Vagina (tissue), 2 donors: Measurements from ENCODE around the gene TRIM3. TPM values are rescaled to one million over a fixed set of nuclear protein-coding genes. Genes with fewer than 3 reads are reported as not detected.

Experiments used
- DNase-seq, 2 donors: peaks; one replicate each; pipeline ENCODE4 v3.0.0-alpha.2; 2017; ENCODE audit errors: extremely low spot score in 2 of 2
- H3K27ac ChIP-seq: fragments of 200-600 bp; sonication (generic); one replicate; pipeline ENCODE4 v1.5.1; 2019
- H3K27me3 ChIP-seq: fragments of 200-600 bp; sonication (generic); one replicate; pipeline ENCODE4 v1.5.1; 2019
- H3K36me3 ChIP-seq, 2 donors: fragments of 200-600 bp; sonication (generic); one replicate each; pipeline ENCODE4 v1.5.1; 2017 to 2019
- H3K4me1 ChIP-seq: fragments of 200-600 bp; sonication (generic); one replicate; pipeline ENCODE4 v1.5.1; 2019
- H3K4me3 ChIP-seq, 2 donors: fragments of 200-600 bp; sonication (generic); 1 replicate in 1 of 2; 2 replicates in 1 of 2; pipeline ENCODE4 v1.5.1; 2016 to 2019
- H3K9me3 ChIP-seq: fragments of 200-600 bp; sonication (generic); one replicate; pipeline ENCODE4 v1.5.1; 2019
- CTCF ChIP-seq, 3 experiments: fragments of 450-650 bp in 2 of 3; fragments of 200-600 bp in 1 of 3; sonication (generic) in 1 of 3; IDR thresholded peaks; one replicate each; pipeline ENCODE4 v1.5.1; 2017 to 2019; ENCODE audit warnings: antibody characterized with exemption in 3 of 3, mild to moderate bottlenecking in 2 of 3, moderate library complexity in 2 of 3
- POLR2A ChIP-seq, 2 donors: fragments of 450-650 bp; IDR thresholded peaks; one replicate each; pipeline ENCODE4 v1.6.1; 2017; ENCODE audit warnings: antibody characterized with exemption in 2 of 2, mild to moderate bottlenecking in 2 of 2, moderate library complexity in 2 of 2
- POLR2AphosphoS5 ChIP-seq, 2 donors: sonication (generic); formaldehyde crosslinking; IDR thresholded peaks; one replicate each; pipeline ENCODE4 v1.9.0; 2017; ENCODE audit warnings: antibody characterized with exemption in 2 of 2, mild to moderate bottlenecking in 2 of 2, low read depth in 1 of 2; ENCODE audit not compliant: insufficient read depth in 1 of 2
- intact Hi-C: fragments of 100-400 bp; cut with DNase I; formaldehyde crosslinking; loops from one replicate; pipeline ENCODE4 v1.15.1; 2023
- total RNA-seq: library from RNA; depleted of rRNA; stranded (reverse); fragments of >200 nt; gene quantifications from one replicate; pipeline ENCODE4 v1.2.3, GENCODE V29; 2016

TRIM3 gene
- total RNA-seq, 1 donor from 2014 or later, result 27.5 TPM

GRCh38 chr11:6400431-6401345 is 73.1 kb downstream of the TRIM3 start:
- H3K27ac ChIP-seq, result no peak overlapping the region
- H3K4me3 ChIP-seq, result no peak overlapping the region
- peaks cover 16% of the 10 kb centered on the region for H3K4me1 ChIP-seq
- intact Hi-C loops, result no loop called here
- TF ChIP-seq CTCF (IDR thresholded peaks at IDR 0.05) (no peak), POLR2A (IDR thresholded peaks at IDR 0.05) (no peak), POLR2AphosphoS5 (IDR thresholded peaks at IDR 0.05; ENCODE audit: insufficient read depth in 1 of 2, low read depth in 1 of 2) (no peak)
- DNase-seq, result no peak
- no peaks in the 10 kb centered on the region for H3K27me3 ChIP-seq
- no peaks in the 10 kb centered on the region for H3K9me3 ChIP-seq
- peaks cover 0 to 15% of the 10 kb centered on the region in 2 donors for H3K36me3 ChIP-seq

Other genes starting within 250 kb of the TRIM3 start
- 65.1 TPM for gene FHIP1B, start 239.3 kb downstream of the TRIM3 start, total RNA-seq
- gene CNGA4, start 234.9 kb downstream of the TRIM3 start, total RNA-seq, result not detected
- not detected for gene CCKBR, start 214.1 kb downstream of the TRIM3 start, total RNA-seq
- 156 TPM for gene CAVIN3, start 153.4 kb downstream of the TRIM3 start, total RNA-seq
- gene SMPD1, start 83.5 kb downstream of the TRIM3 start, total RNA-seq, result 23.1 TPM
- gene APBB1, start 54.8 kb downstream of the TRIM3 start, total RNA-seq, result 59.7 TPM
- gene HPX, start 33.0 kb downstream of the TRIM3 start, total RNA-seq, result 0.98 TPM
- gene ARFIP2, start 7.4 kb upstream of the TRIM3 start, total RNA-seq, result 54.0 TPM
- 98.7 TPM for gene TIMM10B, start 7.6 kb upstream of the TRIM3 start, total RNA-seq
- 17.2 TPM for gene DNHD1, start 23.3 kb upstream of the TRIM3 start, total RNA-seq
- gene RRP8, start 129.7 kb upstream of the TRIM3 start, total RNA-seq, result 10.3 TPM
- 149 TPM for gene ILK, start 129.8 kb upstream of the TRIM3 start, total RNA-seq
- gene TAF10, start 138.3 kb upstream of the TRIM3 start, total RNA-seq, result 48.1 TPM
- 77.3 TPM for gene TPP1, start 145.5 kb upstream of the TRIM3 start, total RNA-seq
- 28.7 TPM for gene DCHS1, start 181.9 kb upstream of the TRIM3 start, total RNA-seq
- gene MRPL17, start 209.4 kb upstream of the TRIM3 start, total RNA-seq, result 55.2 TPM